ENCODE data around the gene MCF2L.

Gene MCF2L

GRCh38 chr13:113000575-113000974 lies 31.6 kb downstream of the MCF2L start:
- H3F3A ChIP-seq (ENCODE audit: insufficient read depth), result no peaks in the 10 kb centered on the region
- H2AFZ ChIP-seq (ENCODE audit: low read depth, low read length, severe bottlenecking), result no peak overlapping the region
- H3K9me3 ChIP-seq (ENCODE audit: insufficient read depth, low read length), result no peaks in the 10 kb centered on the region
- H3K36me3 ChIP-seq (ENCODE audit: low read length), result no peaks in the 10 kb centered on the region
- H3K79me2 ChIP-seq (ENCODE audit: insufficient read depth, low read length), result no peaks in the 10 kb centered on the region
- no peaks in the 10 kb centered on the region; the same call in 1 of the 2 replicates for H4K20me1 ChIP-seq (ENCODE audit: low read depth, low read length)
- no peak overlapping the region for H3K4me2 ChIP-seq (ENCODE audit: low read depth, low read length, poor library complexity, severe bottlenecking)
- no peak overlapping the region for H3K27ac ChIP-seq (ENCODE audit: low read depth, low read length)
- H3K4me3 ChIP-seq (ENCODE audit: insufficient read depth, low read length, poor library complexity, severe bottlenecking), result no peak overlapping the region
- no peak for TF ChIP-seq CTCF (IDR thresholded peaks at IDR 0.05; ENCODE audit: insufficient read depth, low read length, poor library complexity, severe bottlenecking)
- TF ChIP-seq EZH2phosphoT487 (conservative IDR thresholded peaks at IDR 0.05; ENCODE audit: low read length), result no peak
- no peak overlapping the region for H3K9ac ChIP-seq (ENCODE audit: low read length)
- H3K27me3 ChIP-seq (ENCODE audit: low read length), result no peaks in the 10 kb centered on the region
- H3K9me2 ChIP-seq (replicated peaks; ENCODE audit: insufficient read depth, low read length), result no peaks in the 10 kb centered on the region

GRCh38 chr13:113001241-113002140 lies 32.5 kb downstream of the MCF2L start:
- Histone ChIP-seq H3K27ac (ENCODE audit: low read depth, low read length) (no peak overlapping the region), H3K4me2 (ENCODE audit: low read depth, low read length, poor library complexity, severe bottlenecking) (no peak overlapping the region), H3K79me2 (ENCODE audit: insufficient read depth, low read length) (no peaks in the 10 kb centered on the region), H3K9me3 (ENCODE audit: insufficient read depth, low read length) (no peaks in the 10 kb centered on the region), H3K27me3 (ENCODE audit: low read length) (no peaks in the 10 kb centered on the region), H3F3A (ENCODE audit: insufficient read depth) (no peaks in the 10 kb centered on the region), H3K36me3 (ENCODE audit: low read length) (no peaks in the 10 kb centered on the region), H3K9ac (ENCODE audit: low read length) (no peak overlapping the region), H3K9me2 (replicated peaks; ENCODE audit: insufficient read depth, low read length) (no peaks in the 10 kb centered on the region), H3K4me3 (ENCODE audit: insufficient read depth, low read length, poor library complexity, severe bottlenecking) (no peak overlapping the region), H4K20me1 (ENCODE audit: low read depth, low read length) (no peaks in the 10 kb centered on the region; the same call in 1 of the 2 replicates), H2AFZ (ENCODE audit: low read depth, low read length, severe bottlenecking) (no peak overlapping the region)
- TF ChIP-seq CTCF (IDR thresholded peaks at IDR 0.05; ENCODE audit: insufficient read depth, low read length, poor library complexity, severe bottlenecking) (no peak), EZH2phosphoT487 (conservative IDR thresholded peaks at IDR 0.05; ENCODE audit: low read length) (no peak)

- no peak overlapping the region for H3K9ac ChIP-seq (ENCODE audit: low read length)
These were observed 33.3 kb downstream of the MCF2L start for GRCh38 chr13:113002206-113002912.

More at GRCh38 chr13:113002206-113002912, 33.3 kb downstream of the MCF2L start:
- no peak for TF ChIP-seq EZH2phosphoT487 (conservative IDR thresholded peaks at IDR 0.05; ENCODE audit: low read length)
- no peak for TF ChIP-seq CTCF (IDR thresholded peaks at IDR 0.05; ENCODE audit: insufficient read depth, low read length, poor library complexity, severe bottlenecking)
- H3K79me2 ChIP-seq (ENCODE audit: insufficient read depth, low read length), result no peaks in the 10 kb centered on the region
- H3K9me3 ChIP-seq (ENCODE audit: insufficient read depth, low read length), result no peaks in the 10 kb centered on the region
- H3K4me3 ChIP-seq (ENCODE audit: insufficient read depth, low read length, poor library complexity, severe bottlenecking), result no peak overlapping the region
- no peak overlapping the region for H3K4me2 ChIP-seq (ENCODE audit: low read depth, low read length, poor library complexity, severe bottlenecking)
- H3K9me2 ChIP-seq (replicated peaks; ENCODE audit: insufficient read depth, low read length), result no peaks in the 10 kb centered on the region
- no peaks in the 10 kb centered on the region; the same call in 1 of the 2 replicates for H4K20me1 ChIP-seq (ENCODE audit: low read depth, low read length)
- no peaks in the 10 kb centered on the region for H3F3A ChIP-seq (ENCODE audit: insufficient read depth)
- no peaks in the 10 kb centered on the region for H3K27me3 ChIP-seq (ENCODE audit: low read length)
- no peaks in the 10 kb centered on the region for H3K36me3 ChIP-seq (ENCODE audit: low read length)
- no peak overlapping the region for H3K27ac ChIP-seq (ENCODE audit: low read depth, low read length)
- no peak overlapping the region for H2AFZ ChIP-seq (ENCODE audit: low read depth, low read length, severe bottlenecking)
